H1 (cell line): ENCODE measurements around the gene TADA2B. TPM values are rescaled to one million over a fixed set of nuclear protein-coding genes. Genes with fewer than 3 reads are reported as not detected.

Experiments
- CTCF ChIA-PET: fragments of 300-600 bp; sonication (Branson Sonifier 250); formaldehyde crosslinking; loops from one replicate; lab custom pipeline; 2021; ENCODE audit not compliant: partially characterized antibody; lab: Charles Lee
- POLR2A ChIA-PET: fragments of 300-600 bp; sonication (Branson Sonifier 250); formaldehyde crosslinking; loops from one replicate; lab custom pipeline; 2021; ENCODE audit warnings: inconsistent platforms; ENCODE audit not compliant: partially characterized antibody; lab: Charles Lee
- DNase-seq, 2 experiments: peaks; one replicate each; pipeline versions ENCODE4 v3.0.0 to v3.0.0-alpha.2; 2010 to 2022; ENCODE audit warnings: low spot score in 2 of 2, low read depth in 1 of 2, mixed read lengths in 1 of 2
- FAIRE-seq: peaks from 2 replicates; lab custom pipeline; 2011; peaks lifted over from hg19 to GRCh38; lab: Jason Lieb, UNC
- H2AFZ ChIP-seq: 2 replicates; pipeline ENCODE4 v1.8.1; 2012; ENCODE audit warnings: low read length, inconsistent platforms
- H2AK5ac ChIP-seq: 2 replicates; pipeline ENCODE4 v1.6.1; 2013; ENCODE audit warnings: low read depth, low read length
- H2BK120ac ChIP-seq: replicated peaks from 2 replicates; pipeline ENCODE3; 2013; ENCODE audit warnings: low read depth, low read length, inconsistent platforms
- H2BK12ac ChIP-seq: 2 replicates; pipeline ENCODE4 v1.6.1; 2013; ENCODE audit warnings: low read depth, low read length
- H2BK15ac ChIP-seq: 2 replicates; pipeline ENCODE4 v1.6.1; 2013; ENCODE audit warnings: low read length
- H2BK20ac ChIP-seq: 2 replicates; pipeline ENCODE4 v1.6.1; 2013; ENCODE audit warnings: low read length
- H2BK5ac ChIP-seq: 2 replicates; pipeline ENCODE4 v1.6.1; 2013; ENCODE audit warnings: low read depth, low read length
- H3K14ac ChIP-seq: 2 replicates; pipeline ENCODE4 v1.6.1; 2013; ENCODE audit warnings: inconsistent platforms; ENCODE audit not compliant: insufficient read length
- H3K18ac ChIP-seq: 2 replicates; pipeline ENCODE4 v1.6.1; 2013; ENCODE audit warnings: low read length; ENCODE audit errors: extremely low read depth
- H3K23ac ChIP-seq: 2 replicates; pipeline ENCODE4 v1.6.1; 2013; ENCODE audit warnings: inconsistent platforms; ENCODE audit not compliant: insufficient read length
- H3K23me2 ChIP-seq: 2 replicates; pipeline ENCODE4 v1.6.1; 2013; ENCODE audit warnings: low read depth, low read length
- H3K27ac ChIP-seq: 2 replicates; pipeline ENCODE4 v1.6.1; 2011; ENCODE audit warnings: low read depth, low read length, inconsistent platforms
- H3K27me3 ChIP-seq, 4 experiments: replicated peaks in 1 of 4; 1 replicate in 1 of 4; 2 replicates in 3 of 4; pipeline versions ENCODE4 v1.6.1 to v1.8.1; 2011 to 2013; ENCODE audit warnings: low read length in 3 of 4, mild to moderate bottlenecking in 3 of 4, inconsistent platforms in 2 of 4, mixed read lengths in 2 of 4, moderate library complexity in 1 of 4; ENCODE audit not compliant: control insufficient read depth in 3 of 4, insufficient read depth in 3 of 4; ENCODE audit errors: extremely low read depth in 1 of 4
- H3K36me3 ChIP-seq, 4 experiments: 2 replicates each; pipeline versions ENCODE4 v1.6.1 to v1.8.1; 2011 to 2013; ENCODE audit warnings: mild to moderate bottlenecking in 4 of 4, low read length in 3 of 4, moderate library complexity in 2 of 4, control low read depth in 1 of 4, inconsistent platforms in 1 of 4; ENCODE audit not compliant: insufficient read depth in 4 of 4, control insufficient read depth in 2 of 4
- H3K4ac ChIP-seq: replicated peaks from 2 replicates; pipeline ENCODE3; 2013; ENCODE audit warnings: low read length, low read depth, mixed read lengths, inconsistent platforms; ENCODE audit not compliant: insufficient read length
- H3K4me1 ChIP-seq, 4 experiments: replicated peaks in 1 of 4; 1 replicate in 1 of 4; 2 replicates in 3 of 4; pipeline versions ENCODE4 v1.6.1 to v1.8.1; 2011 to 2013; ENCODE audit warnings: low read length in 3 of 4, inconsistent platforms in 2 of 4, mixed read lengths in 1 of 4; ENCODE audit not compliant: insufficient read depth in 4 of 4, control insufficient read depth in 3 of 4
- H3K4me2 ChIP-seq, 2 experiments: 2 replicates each; pipeline versions ENCODE4 v1.6.1 to v1.8.1; 2011 to 2013; ENCODE audit warnings: low read depth in 2 of 2, low read length in 2 of 2, control low read depth in 1 of 2, inconsistent platforms in 1 of 2, mild to moderate bottlenecking in 1 of 2; ENCODE audit not compliant: insufficient read depth in 1 of 2
- H3K4me3 ChIP-seq, 4 experiments: fragments of 200-600, 300-600 bp in 1 of 4; sonication (generic), shearing (Covaris generic), sonication (Bioruptor Twin) in 1 of 4; 2 replicates each; pipeline versions ENCODE4 v1.5.1 to v1.8.1; 2011 to 2016; ENCODE audit warnings: low read length in 4 of 4, low read depth in 3 of 4, control low read depth in 2 of 4, inconsistent platforms in 2 of 4, mild to moderate bottlenecking in 2 of 4, mixed read lengths in 1 of 4, moderate library complexity in 1 of 4; ENCODE audit not compliant: insufficient read depth in 2 of 4; ENCODE audit errors: extremely low read depth in 1 of 4
- H3K56ac ChIP-seq: replicated peaks from 2 replicates; pipeline ENCODE3; 2013; ENCODE audit warnings: low read depth, mild to moderate bottlenecking, mixed read lengths, low read length, inconsistent platforms; ENCODE audit not compliant: insufficient read length
- H3K79me1 ChIP-seq: 2 replicates; pipeline ENCODE4 v1.6.1; 2013; ENCODE audit warnings: low read depth, low read length, control low read depth
- H3K79me2 ChIP-seq, 2 experiments: 2 replicates each; pipeline versions ENCODE4 v1.6.1 to v1.8.1; 2012 to 2013; ENCODE audit warnings: low read length in 2 of 2, mild to moderate bottlenecking in 2 of 2, inconsistent platforms in 1 of 2; ENCODE audit not compliant: insufficient read depth in 2 of 2, control insufficient read depth in 1 of 2
- H3K9ac ChIP-seq, 4 experiments: replicated peaks in 1 of 4; 1 replicate in 1 of 4; 2 replicates in 3 of 4; pipeline versions ENCODE4 v1.6.1 to v1.8.1; 2011 to 2013; ENCODE audit warnings: low read depth in 3 of 4, low read length in 3 of 4, control low read depth in 2 of 4, mild to moderate bottlenecking in 2 of 4, moderate library complexity in 2 of 4, inconsistent platforms in 1 of 4; ENCODE audit errors: extremely low read depth in 1 of 4
- H3K9me3 ChIP-seq, 2 experiments: 2 replicates each; pipeline versions ENCODE4 v1.6.1 to v1.8.1; 2012 to 2013; ENCODE audit warnings: mild to moderate bottlenecking in 2 of 2, moderate library complexity in 2 of 2, control low read depth in 1 of 2, inconsistent platforms in 1 of 2, low read depth in 1 of 2, low read length in 1 of 2, mixed read lengths in 1 of 2; ENCODE audit not compliant: insufficient read depth in 2 of 2
- H4K20me1 ChIP-seq, 2 experiments: replicated peaks in 1 of 2; 2 replicates each; pipeline versions ENCODE3 to v1.8.1; 2011 to 2013; ENCODE audit warnings: inconsistent platforms in 2 of 2, low read length in 2 of 2, mild to moderate bottlenecking in 1 of 2; ENCODE audit not compliant: insufficient read depth in 2 of 2, control insufficient read depth in 1 of 2
- H4K5ac ChIP-seq: 2 replicates; pipeline ENCODE4 v1.6.1; 2013; ENCODE audit warnings: low read length, low read depth, mixed read lengths, inconsistent platforms; ENCODE audit not compliant: insufficient read length
- H4K8ac ChIP-seq: 2 replicates; pipeline ENCODE4 v1.8.0; 2013; ENCODE audit warnings: mild to moderate bottlenecking, moderate library complexity, low read length, inconsistent platforms; ENCODE audit not compliant: insufficient read depth; ENCODE audit errors: extremely low read depth
- H4K91ac ChIP-seq: replicated peaks from 2 replicates; pipeline ENCODE3; 2013; ENCODE audit warnings: low read length, mixed read lengths, inconsistent platforms; ENCODE audit not compliant: insufficient read length
- CEBPB ChIP-seq: IDR thresholded peaks from 2 replicates; pipeline ENCODE4 v1.6.1; 2012; ENCODE audit warnings: low read depth, low read length
- WGBS, 2 experiments: shearing (Covaris generic) in 1 of 2; methylation state at CpG; one replicate each; pipeline versions ENCODE4 v1.1.6 to v1.1.7; 2013 to 2015; ENCODE audit warnings: low lambda C conversion rate in 2 of 2, mixed read lengths in 2 of 2, inconsistent platforms in 1 of 2, low coverage in 1 of 2, missing lambda C conversion rate in 1 of 2; ENCODE audit not compliant: insufficient replicate concordance in 2 of 2, insufficient coverage in 1 of 2, insufficient read length in 1 of 2; ENCODE audit errors: extremely low coverage in 1 of 2, missing lambda C conversion rate in 1 of 2; 5-methylcytosine and 5-hydroxymethylcytosine counted together
- polyA plus RNA-seq, 7 experiments: library from polyadenylated mRNA; depleted of rRNA in 3 of 7; stranded (reverse) in 5 of 7; unstranded in 2 of 7; fragments of >200 nt in 5 of 7; fragments of 200-250 nt in 2 of 7; gene quantifications; 1 replicate in 5 of 7; 2 replicates in 1 of 7; 4 replicates in 1 of 7; pipeline versions ENCODE4 v1.2.1 to v1.2.3, GENCODE V29; 2011 to 2013; ENCODE audit warnings: missing spikeins in 2 of 7, mixed read lengths in 2 of 7
- total RNA-seq: library from RNA; stranded (reverse); fragmentation: NEBNext Ultra II Directional; extraction: Animal tissue kit (Norgen Biotek cat#: 25700); gene quantifications from 2 replicates; pipeline ENCODE4 v1.2.1, GENCODE V29; 2021
- TF ChIP-seq, protein P1 (sequence below), 3 experiments: IDR thresholded peaks; 1 replicate in 2 of 3; 2 replicates in 1 of 3; pipeline versions ENCODE4 v1.5.1 to v1.6.1; 2011; ENCODE audit warnings: low read length in 3 of 3, mild to moderate bottlenecking in 3 of 3, inconsistent platforms in 2 of 3, low read depth in 1 of 3, moderate library complexity in 1 of 3; ENCODE audit not compliant: insufficient read depth in 1 of 3; ENCODE audit errors: control extremely low read depth in 1 of 3

Gene TADA2B
- total and polyA plus RNA-seq, 2 of the 8 experiments (the other 6 are each of a cell fraction or from before 2014, with no cell fraction given): 5.7 to 12.1 TPM

DNA sequence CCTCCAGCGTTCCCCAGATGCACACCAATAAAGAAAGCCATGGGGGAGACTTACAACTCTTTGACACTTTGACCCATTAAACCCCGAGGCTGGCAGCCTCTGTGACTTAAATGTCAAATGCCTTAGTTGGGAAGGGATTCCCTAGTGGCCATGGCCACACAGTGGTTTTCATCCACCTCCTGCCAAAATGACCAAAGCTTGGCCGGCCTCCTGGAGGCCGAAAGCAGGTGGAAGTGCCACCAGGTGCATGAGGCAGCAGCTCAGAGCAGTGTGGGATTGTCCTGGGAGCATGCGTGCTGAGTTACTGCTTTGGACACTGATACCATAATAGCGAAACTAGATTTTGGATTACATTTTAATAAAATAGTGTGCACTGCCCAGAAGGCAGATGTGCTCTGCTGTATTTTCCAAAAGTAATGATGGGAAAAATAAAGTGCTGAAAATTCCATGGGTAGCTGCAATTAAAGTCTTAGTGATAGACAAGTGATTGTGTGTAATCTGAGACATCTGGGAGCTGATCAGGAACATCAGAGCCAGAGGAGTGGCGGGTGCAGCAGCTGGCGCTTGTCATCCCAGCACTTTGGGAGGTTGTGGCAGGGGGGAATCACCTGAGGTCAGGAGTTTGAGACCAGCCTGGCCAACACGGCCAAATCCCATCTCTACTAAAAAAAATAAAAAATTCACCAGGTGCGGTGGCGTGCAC lies 39.8 kb upstream of the TADA2B start:
- Histone ChIP-seq H2AFZ (no peak overlapping the region), H3K36me3 (peaks cover 25 to 49% (median 33%) of the 10 kb centered on the region in 4 experiments), H3K4me3 (no peak overlapping the region), H3K79me1 (0 out of 2 replicates have a peak, but pooled peaks cover 2% of the 10 kb centered on the region), H3K79me2 (no peaks in the 10 kb centered on the region), H3K4ac (no peak overlapping the region), H3K18ac (no peak overlapping the region), H3K23me2 (no peaks in the 10 kb centered on the region), H2AK5ac (no peak overlapping the region), H3K9me3 (no peaks in the 10 kb centered on the region), H3K27ac (no peak overlapping the region), H2BK5ac (no peak overlapping the region), H2BK20ac (no peak overlapping the region), H3K14ac (no peak overlapping the region), H2BK15ac (no peak overlapping the region), H4K5ac (no peak overlapping the region), H2BK12ac (no peak overlapping the region), H3K9ac (no peak overlapping the region), H3K4me2 (no peak overlapping the region), H2BK120ac (no peak overlapping the region), H3K27me3 (no peaks in the 10 kb centered on the region), H4K91ac (no peak overlapping the region), H3K4me1 (peaks cover 0 to 8% (median 5%) of the 10 kb centered on the region in 4 experiments; a peak in 4 of 7 replicates), H3K23ac (no peak overlapping the region), H4K8ac (no peak overlapping the region), H3K56ac (no peak overlapping the region), H4K20me1 (peaks cover 23 to 32% of the 10 kb centered on the region in 2 experiments)
- 86% methylated on average over 11 of the region's 11 CpGs; no CpG with 5 or more reads in 1 of the 2 experiments for WGBS, 2 experiments
- FAIRE-seq (no peak), DNase-seq (no peak)
- TF ChIP-seq, protein P1, sequence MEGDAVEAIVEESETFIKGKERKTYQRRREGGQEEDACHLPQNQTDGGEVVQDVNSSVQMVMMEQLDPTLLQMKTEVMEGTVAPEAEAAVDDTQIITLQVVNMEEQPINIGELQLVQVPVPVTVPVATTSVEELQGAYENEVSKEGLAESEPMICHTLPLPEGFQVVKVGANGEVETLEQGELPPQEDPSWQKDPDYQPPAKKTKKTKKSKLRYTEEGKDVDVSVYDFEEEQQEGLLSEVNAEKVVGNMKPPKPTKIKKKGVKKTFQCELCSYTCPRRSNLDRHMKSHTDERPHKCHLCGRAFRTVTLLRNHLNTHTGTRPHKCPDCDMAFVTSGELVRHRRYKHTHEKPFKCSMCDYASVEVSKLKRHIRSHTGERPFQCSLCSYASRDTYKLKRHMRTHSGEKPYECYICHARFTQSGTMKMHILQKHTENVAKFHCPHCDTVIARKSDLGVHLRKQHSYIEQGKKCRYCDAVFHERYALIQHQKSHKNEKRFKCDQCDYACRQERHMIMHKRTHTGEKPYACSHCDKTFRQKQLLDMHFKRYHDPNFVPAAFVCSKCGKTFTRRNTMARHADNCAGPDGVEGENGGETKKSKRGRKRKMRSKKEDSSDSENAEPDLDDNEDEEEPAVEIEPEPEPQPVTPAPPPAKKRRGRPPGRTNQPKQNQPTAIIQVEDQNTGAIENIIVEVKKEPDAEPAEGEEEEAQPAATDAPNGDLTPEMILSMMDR (IDR thresholded peaks at IDR 0.05; ENCODE audit: control extremely low read depth in 1 of 3, insufficient read depth in 1 of 3, low read depth in 1 of 3, low read length in 3 of 3): 0 out of 4 replicates have a peak, but pooled peaks of 1 of the 3 experiments have one; percentile 9
- TF ChIP-seq CEBPB: no peak
- CTCF ChIA-PET: interaction anchor here (1.2 to 2.3 kb wide), 3 partner anchors 9 to 29 kb away, joined by 3 to 14 read pairs (median 3); no protein-coding TSS in a partner anchor
- POLR2A ChIA-PET: interaction anchor here (2.0 kb wide), 1 partner anchor 9 kb away, joined by 4 read pairs; no protein-coding TSS in a partner anchor
